GM23338 (cell line): Measurements from ENCODE around the gene AEN. TPM values are rescaled to one million over a fixed set of nuclear protein-coding genes. Genes with fewer than 3 reads are reported as not detected.

Experiments
- ATAC-seq: fragments of 200-7000 bp; cut with Tn5 transposase; 3 replicates; pipeline ENCODE4 v1.9.1; 2020
- DNase-seq: peaks from one replicate; pipeline ENCODE4 v3.0.0-alpha.2; 2015; ENCODE audit warnings: low spot score
- H2AFZ ChIP-seq: fragments of 200-600 bp; sonication (generic); 2 replicates; pipeline ENCODE4 v1.8.0; 2016; ENCODE audit warnings: antibody characterized with exemption, mild to moderate bottlenecking, moderate library complexity
- H3F3A ChIP-seq: fragments of 200-600 bp; sonication (generic); replicated peaks from 2 replicates; pipeline ENCODE4 v1.8.0; 2017; ENCODE audit warnings: antibody characterized with exemption, mixed run types, low read depth
- H3K27ac ChIP-seq: fragments of 200-600 bp; sonication (generic); 2 replicates; pipeline ENCODE4 v1.6.1; 2016; ENCODE audit warnings: low read depth
- H3K27me3 ChIP-seq: fragments of 200-600 bp; sonication (generic); 2 replicates; pipeline ENCODE4 v1.8.0; 2016; ENCODE audit warnings: mild to moderate bottlenecking, mixed run types, moderate library complexity; ENCODE audit not compliant: insufficient read depth
- H3K36me3 ChIP-seq: fragments of 200-600 bp; sonication (generic); 2 replicates; pipeline ENCODE4 v1.8.0; 2016; ENCODE audit warnings: mild to moderate bottlenecking; ENCODE audit not compliant: insufficient read depth
- H3K4me1 ChIP-seq: fragments of 200-600 bp; sonication (generic); 2 replicates; pipeline ENCODE4 v1.8.0; 2016; ENCODE audit warnings: mild to moderate bottlenecking, moderate library complexity; ENCODE audit not compliant: insufficient read depth
- H3K4me2 ChIP-seq: fragments of 200-600 bp; sonication (generic); 2 replicates; pipeline ENCODE4 v1.7.1; 2017; ENCODE audit warnings: mixed run types
- H3K4me3 ChIP-seq: fragments of 200-600 bp; sonication (generic); 2 replicates; pipeline ENCODE4 v1.6.1; 2016; ENCODE audit warnings: mixed run types
- H3K79me2 ChIP-seq: fragments of 200-600 bp; sonication (generic); replicated peaks from 2 replicates; pipeline ENCODE4 v1.8.0; 2017; ENCODE audit warnings: mild to moderate bottlenecking; ENCODE audit not compliant: insufficient read depth
- H3K9me2 ChIP-seq: fragments of 200-600 bp; sonication (generic); 2 replicates; pipeline ENCODE4 v1.8.0; 2017; ENCODE audit not compliant: insufficient read depth
- H4K20me1 ChIP-seq: fragments of 200-600 bp; sonication (generic); replicated peaks from 2 replicates; pipeline ENCODE4 v1.8.0; 2017; ENCODE audit warnings: mild to moderate bottlenecking; ENCODE audit not compliant: insufficient read depth
- H3K27ac Mint-ChIP-seq: 2 replicates; pipeline ENCODE4 v1.8.0; 2020; ENCODE audit warnings: inconsistent platforms, mild to moderate bottlenecking, moderate library complexity, mixed read lengths
- H3K27me3 Mint-ChIP-seq: 3 replicates; pipeline ENCODE4 v1.8.0; 2022; ENCODE audit warnings: low read depth, mild to moderate bottlenecking, moderate library complexity, mixed read lengths, inconsistent platforms; ENCODE audit not compliant: insufficient read depth, poor library complexity
- H3K36me3 Mint-ChIP-seq: 3 replicates; pipeline ENCODE4 v1.8.0; 2021; ENCODE audit warnings: low read depth, mild to moderate bottlenecking, inconsistent platforms, moderate library complexity, mixed read lengths
- H3K4me1 Mint-ChIP-seq: 3 replicates; pipeline ENCODE4 v1.8.0; 2020; ENCODE audit warnings: mild to moderate bottlenecking, inconsistent platforms, mixed read lengths
- H3K4me3 Mint-ChIP-seq: 3 replicates; pipeline ENCODE4 v1.8.0; 2021; ENCODE audit warnings: moderate library complexity, mild to moderate bottlenecking, inconsistent platforms, mixed read lengths
- H3K9me3 Mint-ChIP-seq: 3 replicates; pipeline ENCODE4 v1.8.0; 2020; ENCODE audit warnings: moderate library complexity, mild to moderate bottlenecking, inconsistent platforms, mixed read lengths
- CREB1 ChIP-seq: fragments of 250-450 bp; sonication (Bioruptor Pico); IDR thresholded peaks from 2 replicates; pipeline ENCODE4 v1.5.0; 2020; ENCODE audit warnings: low read depth, mild to moderate bottlenecking, moderate library complexity
- ETS1 ChIP-seq: IDR thresholded peaks from 2 replicates; pipeline ENCODE4 v1.6.1; 2016; ENCODE audit warnings: antibody characterized with exemption
- EZH2 ChIP-seq: fragments of 200-600 bp; sonication (generic); IDR thresholded peaks from one replicate; pipeline ENCODE4 v1.8.0; 2017; ENCODE audit warnings: antibody characterized with exemption, mild to moderate bottlenecking, low read depth; ENCODE audit not compliant: unreplicated experiment
- EZH2phosphoT487 ChIP-seq: fragments of 200-600 bp; sonication (generic); IDR thresholded peaks from one replicate; pipeline ENCODE4 v1.8.1; 2018; ENCODE audit warnings: antibody characterized with exemption; ENCODE audit not compliant: unreplicated experiment
- JUNB ChIP-seq: IDR thresholded peaks from one replicate; pipeline ENCODE4 v1.6.1; 2016; ENCODE audit warnings: antibody characterized with exemption; ENCODE audit not compliant: unreplicated experiment
- NANOG ChIP-seq: IDR thresholded peaks from 2 replicates; pipeline ENCODE4 v1.6.1; 2016; ENCODE audit warnings: antibody characterized with exemption, borderline replicate concordance
- POLR2AphosphoS5 ChIP-seq: IDR thresholded peaks from 2 replicates; pipeline ENCODE4 v1.6.1; 2016; ENCODE audit warnings: antibody characterized with exemption, low read depth
- STAT1 ChIP-seq: IDR thresholded peaks from one replicate; pipeline ENCODE4 v1.6.1; 2016; ENCODE audit warnings: antibody characterized with exemption; ENCODE audit not compliant: unreplicated experiment
- ZNF114 ChIP-seq: fragments of 250-450 bp; sonication (Bioruptor Pico); IDR thresholded peaks from 2 replicates; pipeline ENCODE4 v1.5.0; 2020; ENCODE audit warnings: mild to moderate bottlenecking, moderate library complexity
- ZNF331 ChIP-seq: fragments of 250-450 bp; sonication (Bioruptor Pico); IDR thresholded peaks from 2 replicates; pipeline ENCODE4 v1.5.0; 2020; ENCODE audit warnings: low read depth, mild to moderate bottlenecking, moderate library complexity
- polyA plus RNA-seq: library from polyadenylated mRNA; unstranded; fragments of >200 nt; fragmentation: Nextera tagmentation; extraction: Ambion mirVana; gene quantifications from 2 replicates; pipeline ENCODE4 v1.2.1, GENCODE V29; 2016
- total RNA-seq: library from RNA; depleted of rRNA; stranded (reverse); fragments of >200 nt; shearing (Covaris generic); gene quantifications from 2 replicates; pipeline ENCODE4 v1.2.3, GENCODE V29; 2014

AEN gene
- total and polyA plus RNA-seq, 2 experiments from 2014 or later: 82.3 to 220 TPM

GRCh38 chr15:88658972-88659931 lies 38.1 kb downstream of the AEN start:
- Histone ChIP-seq H3K36me3 (no peaks in the 10 kb centered on the region), H3K27me3 (no peaks in the 10 kb centered on the region), H2AFZ (no peak overlapping the region), H3K4me1 (no peaks in the 10 kb centered on the region), H3F3A (no peaks in the 10 kb centered on the region), H3K79me2 (no peaks in the 10 kb centered on the region), H3K27ac (no peak overlapping the region), H3K4me3 (no peak overlapping the region), H3K4me2 (no peak overlapping the region), H3K9me2 (no peaks in the 10 kb centered on the region), H4K20me1 (no peaks in the 10 kb centered on the region)
- Mint-ChIP-seq H3K4me1 (peaks cover 10% of the 10 kb centered on the region), H3K9me3 (no peaks in the 10 kb centered on the region), H3K27me3 (peaks cover 9% of the 10 kb centered on the region), H3K36me3 (no peaks in the 10 kb centered on the region), H3K4me3 (no peak overlapping the region), H3K27ac (no peak overlapping the region)
- ATAC-seq: no peak
- TF ChIP-seq ZNF114 (no peak), ETS1 (no peak)
- no peak for DNase-seq

DNA sequence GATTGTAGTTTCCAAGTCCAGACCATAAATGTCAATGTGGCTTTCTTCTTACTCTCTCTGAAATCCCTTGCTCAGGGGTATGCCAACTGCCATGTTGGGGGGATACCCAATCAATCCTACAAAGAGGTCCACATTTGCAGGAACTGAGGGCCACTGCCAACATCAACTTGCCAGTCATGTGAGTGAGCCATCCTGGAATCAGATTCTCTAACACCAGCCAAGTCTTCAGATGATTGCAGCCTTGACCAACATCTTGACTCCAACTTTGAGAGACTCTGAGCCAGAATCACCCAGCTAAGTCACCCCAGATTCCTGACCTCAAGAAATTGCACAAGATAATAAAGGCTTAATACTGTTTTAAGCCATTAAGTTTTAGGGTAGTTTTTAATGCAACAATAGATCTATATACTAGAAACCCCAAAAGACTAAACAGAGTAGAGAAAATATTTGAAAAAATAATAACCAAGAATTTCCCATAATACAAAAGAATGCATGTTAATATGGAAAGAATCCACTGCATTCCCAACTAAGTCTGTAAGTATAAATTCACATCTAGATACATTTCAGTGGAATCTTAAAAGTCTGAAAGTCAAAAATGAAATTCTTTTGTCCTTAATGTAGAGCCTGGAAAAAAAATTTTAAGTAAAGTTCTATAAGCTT lies 40.0 kb downstream of the AEN start:
- Mint-ChIP-seq H3K27ac (no peak overlapping the region), H3K36me3 (no peaks in the 10 kb centered on the region), H3K4me1 (peaks cover 10% of the 10 kb centered on the region), H3K27me3 (peaks cover 7% of the 10 kb centered on the region), H3K4me3 (no peak overlapping the region), H3K9me3 (no peaks in the 10 kb centered on the region)
- Histone ChIP-seq H3F3A (no peaks in the 10 kb centered on the region), H2AFZ (no peak overlapping the region), H3K4me3 (no peak overlapping the region), H3K4me2 (no peak overlapping the region), H3K27me3 (no peaks in the 10 kb centered on the region), H3K79me2 (no peaks in the 10 kb centered on the region), H3K9me2 (no peaks in the 10 kb centered on the region), H3K27ac (no peak overlapping the region), H3K4me1 (no peaks in the 10 kb centered on the region), H3K36me3 (no peaks in the 10 kb centered on the region), H4K20me1 (no peaks in the 10 kb centered on the region)
- no peak for ATAC-seq
- TF ChIP-seq CREB1 (CRISPR knock-in tag): no peak
- TF ChIP-seq POLR2AphosphoS5: no peak
- no peak for TF ChIP-seq JUNB
- no peak for TF ChIP-seq ZNF114
- DNase-seq: no peak

DNA sequence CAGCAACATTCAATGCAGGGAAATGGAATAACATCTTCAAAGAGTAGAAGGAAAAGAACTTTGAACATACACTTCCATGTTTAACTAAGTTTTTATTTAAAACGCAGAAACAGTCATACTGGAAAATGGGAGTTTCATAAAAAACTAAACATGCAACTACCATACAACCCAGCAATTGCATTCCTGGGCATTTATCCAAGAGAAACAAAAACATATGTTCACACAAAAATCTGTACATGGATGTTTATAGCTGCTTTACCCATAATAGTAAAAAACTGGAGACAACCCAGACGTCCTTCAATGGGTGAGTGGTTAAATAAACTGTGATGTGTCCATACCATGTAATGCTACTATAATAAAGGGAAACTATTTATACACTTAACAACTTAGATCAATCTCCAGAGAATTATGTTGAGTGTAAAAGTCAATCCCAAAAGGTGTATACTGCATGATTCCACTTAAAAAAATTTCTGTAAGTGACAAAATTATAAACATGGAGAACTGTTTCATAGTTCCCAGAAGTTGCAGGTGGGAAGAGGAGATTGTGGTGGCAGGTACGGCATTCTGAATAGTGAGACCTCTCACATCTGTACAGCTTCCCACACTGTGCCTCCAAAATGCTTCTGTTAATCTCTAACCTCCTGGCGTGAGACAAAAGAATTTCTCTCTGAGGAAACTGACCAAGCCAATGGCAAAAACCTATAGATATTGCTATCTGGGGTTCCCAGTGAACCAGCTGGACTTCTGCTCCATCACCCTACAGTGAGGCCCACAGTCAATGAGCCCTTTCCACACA lies 40.8 kb downstream of the AEN start:
- H3K36me3 ChIP-seq: no peaks in the 10 kb centered on the region
- Mint-ChIP-seq H3K9me3 (no peaks in the 10 kb centered on the region), H3K4me1 (peaks cover 10% of the 10 kb centered on the region), H3K27me3 (peaks cover 9% of the 10 kb centered on the region), H3K36me3 (no peaks in the 10 kb centered on the region), H3K4me3 (no peak overlapping the region), H3K27ac (no peak overlapping the region)
- H2AFZ ChIP-seq: no peak overlapping the region
- no peaks in the 10 kb centered on the region for H4K20me1 ChIP-seq
- H3K4me2 ChIP-seq: no peak overlapping the region
- H3K9me2 ChIP-seq: no peaks in the 10 kb centered on the region
- no peaks in the 10 kb centered on the region for H3K27me3 ChIP-seq
- DNase-seq: no peak
- H3F3A ChIP-seq: no peaks in the 10 kb centered on the region
- no peak for ATAC-seq
- no peaks in the 10 kb centered on the region for H3K4me1 ChIP-seq
- H3K27ac ChIP-seq: no peak overlapping the region
- H3K79me2 ChIP-seq: no peaks in the 10 kb centered on the region
- no peak overlapping the region for H3K4me3 ChIP-seq
- TF ChIP-seq JUNB: no peak
- TF ChIP-seq POLR2AphosphoS5: no peak
- TF ChIP-seq ETS1: no peak
- TF ChIP-seq STAT1: no peak
- TF ChIP-seq EZH2phosphoT487: no peak
- no peak for TF ChIP-seq NANOG
- TF ChIP-seq CREB1 (CRISPR knock-in tag): no peak
- TF ChIP-seq ZNF331: no peak
- no peak for TF ChIP-seq EZH2
